Endothelial cell of umbilical vein (primary cell): ENCODE results near the gene KRT86. TPM values are rescaled to one million over a fixed set of nuclear protein-coding genes. Genes with fewer than 3 reads are reported as not detected.

ENCODE experiments used
- BruUV-seq: library from RNA; stranded (reverse); fragments of 400-500 nt; replicated peaks from 2 replicates; lab custom pipeline; 2021; lab: Mats Ljungman, UMichigan
- CTCF ChIA-PET: fragments of 300-600, 350-600 bp; sonication (Branson Sonifier 250); formaldehyde crosslinking; loops from one replicate; lab custom pipeline; 2021; ENCODE audit warnings: antibody characterized with exemption, inconsistent platforms; lab: Charles Lee
- POLR2A ChIA-PET: fragments of 300-600, 350-600 bp; sonication (Branson Sonifier 250); formaldehyde crosslinking; loops from one replicate; lab custom pipeline; 2021; ENCODE audit warnings: antibody characterized with exemption, inconsistent platforms; lab: Charles Lee
- DNase-seq: peaks from one replicate; pipeline ENCODE4 v3.0.0-alpha.2; 2011; ENCODE audit warnings: low read depth, low spot score
- FAIRE-seq: peaks from 2 replicates; lab custom pipeline; 2011; peaks lifted over from hg19 to GRCh38; lab: Jason Lieb, UNC
- H2AFZ ChIP-seq: 2 replicates; pipeline ENCODE4 v1.6.0; 2012; ENCODE audit warnings: low read depth, low read length, control low read depth, inconsistent platforms
- H3K27ac ChIP-seq: 2 replicates; pipeline ENCODE4 v1.5.1; 2011; ENCODE audit warnings: low read depth, mild to moderate bottlenecking, control low read depth, low read length, moderate library complexity; ENCODE audit not compliant: insufficient read depth
- H3K27me3 ChIP-seq, 2 experiments: 2 replicates each; pipeline versions ENCODE4 v1.6.0 to v1.6.1; 2011; ENCODE audit warnings: low read length in 2 of 2, mixed read lengths in 1 of 2; ENCODE audit not compliant: control insufficient read depth in 2 of 2, insufficient read depth in 2 of 2
- H3K36me3 ChIP-seq, 2 experiments: 2 replicates in 1 of 2; 3 replicates in 1 of 2; pipeline ENCODE4 v1.5.1; 2011; ENCODE audit warnings: low read length in 2 of 2, mild to moderate bottlenecking in 1 of 2, moderate library complexity in 1 of 2; ENCODE audit not compliant: control insufficient read depth in 2 of 2, insufficient read depth in 2 of 2; ENCODE audit errors: extremely low read depth in 1 of 2
- H3K4me1 ChIP-seq: 3 replicates; pipeline ENCODE4 v1.5.1; 2011; ENCODE audit warnings: mild to moderate bottlenecking, low read length; ENCODE audit not compliant: control insufficient read depth, insufficient read depth; ENCODE audit errors: extremely low read depth
- H3K4me2 ChIP-seq: 2 replicates; pipeline ENCODE4 v1.6.1; 2011; ENCODE audit warnings: low read length, control low read depth, mixed read lengths; ENCODE audit not compliant: insufficient read depth
- H3K4me3 ChIP-seq, 3 experiments: fragments of 200-600 bp in 1 of 3; sonication (generic), shearing (Covaris generic) in 1 of 3; replicated peaks in 1 of 3; 2 replicates each; pipeline ENCODE4 v1.5.1; 2011 to 2016; ENCODE audit warnings: control low read depth in 3 of 3, low read length in 3 of 3, mild to moderate bottlenecking in 2 of 3, inconsistent platforms in 1 of 3, low read depth in 1 of 3, moderate library complexity in 1 of 3; ENCODE audit not compliant: insufficient read depth in 1 of 3
- H3K79me2 ChIP-seq: 2 replicates; pipeline ENCODE4 v1.6.0; 2012; ENCODE audit warnings: low read length, inconsistent platforms; ENCODE audit not compliant: control insufficient read depth, insufficient read depth
- H3K9ac ChIP-seq: replicated peaks from 2 replicates; pipeline ENCODE3; 2011; ENCODE audit warnings: low read length, control low read depth; ENCODE audit not compliant: insufficient read depth; ENCODE audit errors: extremely low read depth
- H3K9me1 ChIP-seq: replicated peaks from 3 replicates; pipeline ENCODE4 v1.6.0; 2011; ENCODE audit warnings: mild to moderate bottlenecking, low read length; ENCODE audit not compliant: control insufficient read depth, insufficient read depth; ENCODE audit errors: extremely low read depth
- H3K9me3 ChIP-seq: replicated peaks from 2 replicates; pipeline ENCODE4 v1.5.1; 2012; ENCODE audit warnings: low read length, inconsistent platforms; ENCODE audit not compliant: control insufficient read depth, insufficient read depth
- H4K20me1 ChIP-seq: replicated peaks from 2 replicates; pipeline ENCODE3; 2011; ENCODE audit warnings: mild to moderate bottlenecking, low read length; ENCODE audit not compliant: control insufficient read depth, insufficient read depth; ENCODE audit errors: extremely low read depth
- CTCF ChIP-seq, 2 donors: IDR thresholded peaks; 1 replicate in 1 of 2; 2 replicates in 1 of 2; pipeline ENCODE4 v1.5.1; 2011; ENCODE audit warnings: low read length in 2 of 2, mild to moderate bottlenecking in 2 of 2, moderate library complexity in 2 of 2, control low read depth in 1 of 2, inconsistent platforms in 1 of 2, low read depth in 1 of 2; ENCODE audit not compliant: insufficient read depth in 1 of 2; ENCODE audit errors: extremely low read depth in 1 of 2
- EZH2 ChIP-seq: IDR thresholded peaks from 2 replicates; pipeline ENCODE4 v1.6.1; 2012; ENCODE audit warnings: borderline replicate concordance, low read depth, mild to moderate bottlenecking, moderate library complexity, low read length, inconsistent platforms; ENCODE audit not compliant: severe bottlenecking
- FOS ChIP-seq: IDR thresholded peaks from 2 replicates; pipeline ENCODE4 v1.6.1; 2011; ENCODE audit warnings: mild to moderate bottlenecking, low read length, moderate library complexity, borderline replicate concordance; ENCODE audit not compliant: insufficient read depth
- GATA2 ChIP-seq: IDR thresholded peaks from 2 replicates; pipeline ENCODE4 v1.7.0; 2011; ENCODE audit warnings: low read depth, mild to moderate bottlenecking, moderate library complexity, mixed read lengths, low read length; ENCODE audit not compliant: insufficient read length, insufficient read depth
- JUN ChIP-seq: IDR thresholded peaks from 2 replicates; pipeline ENCODE4 v1.6.1; 2011; ENCODE audit warnings: borderline replicate concordance, low read depth; ENCODE audit not compliant: insufficient read length, insufficient read depth
- MAX ChIP-seq: IDR thresholded peaks from 2 replicates; pipeline ENCODE4 v1.6.1; 2011; ENCODE audit not compliant: insufficient read depth, insufficient read length
- MYC ChIP-seq: IDR thresholded peaks from one replicate; pipeline ENCODE4 v1.6.1; 2011; ENCODE audit warnings: mild to moderate bottlenecking, low read depth, low read length
- POLR2A ChIP-seq: IDR thresholded peaks from 2 replicates; pipeline ENCODE4 v1.6.1; 2012; ENCODE audit warnings: low read depth, mild to moderate bottlenecking, control low read depth, low read length
- POLR2AphosphoS5 ChIP-seq: IDR thresholded peaks from 2 replicates; pipeline ENCODE4 v1.6.1; 2012; ENCODE audit warnings: low read depth, mild to moderate bottlenecking, control low read depth, low read length, moderate library complexity; ENCODE audit not compliant: insufficient read depth
- dilution Hi-C: fragments of 300-500 bp; cut with MboI; formaldehyde crosslinking; loops from one replicate; pipeline ENCODE4 v1.15.0; 2019; ENCODE audit warnings: low sequenced_read_pairs; ENCODE audit not compliant: extremely low pct_ligation_motif_present
- intact Hi-C: fragments of 100-400 bp; cut with micrococcal nuclease; formaldehyde crosslinking; loops from one replicate; pipeline ENCODE4 v1.10.0; 2022
- polyA plus RNA-seq, 4 experiments: library from polyadenylated mRNA; depleted of rRNA in 3 of 4; stranded (reverse) in 3 of 4; unstranded in 1 of 4; fragments of >200 nt; gene quantifications; 2 replicates each; pipeline versions ENCODE4 v1.2.1 to v1.2.3, GENCODE V29; 2011 to 2012; ENCODE audit warnings: missing spikeins in 1 of 4
- total RNA-seq: library from RNA; stranded (reverse); gene quantifications from 2 replicates; pipeline ENCODE4 v1.2.3, GENCODE V29; 2021

Gene KRT86
- total and polyA plus RNA-seq, 2 donors (not counting 3 experiments of a cell fraction or from before 2014, with no cell fraction given): not detected

DNA sequence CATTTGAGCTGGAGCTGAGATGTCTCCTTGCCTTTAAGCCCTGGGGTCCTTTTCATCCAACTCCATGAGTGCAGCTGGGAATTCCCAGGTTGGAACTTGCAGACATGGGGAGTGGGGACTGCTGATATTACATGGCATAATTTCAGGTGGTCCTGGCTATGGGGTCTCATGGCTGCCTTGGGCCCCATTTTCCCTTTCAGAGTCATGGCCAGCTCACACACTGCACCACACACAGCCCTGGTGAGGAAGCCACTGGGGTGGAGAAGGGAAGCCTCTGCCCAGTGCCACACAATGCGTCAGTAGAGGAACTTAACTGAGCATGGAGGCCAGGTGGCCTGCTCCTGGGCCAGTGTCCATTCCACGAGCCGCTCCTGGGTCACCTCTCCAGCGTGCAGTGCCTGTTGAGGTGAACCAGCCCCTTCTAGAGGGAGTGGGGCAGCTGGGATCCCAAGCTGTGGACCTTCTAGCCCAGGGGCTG is 17.3 kb upstream of the KRT86 start:
- no peak overlapping the region for H3K9ac ChIP-seq
- H3K36me3 ChIP-seq: no peaks in the 10 kb centered on the region
- H2AFZ ChIP-seq: no peak overlapping the region
- no peak overlapping the region for H3K4me3 ChIP-seq
- dilution Hi-C loops: no loop called here
- no TSS peak for BruUV-seq
- ChIA-PET POLR2A (no interaction called here), CTCF (interaction anchor here (1.1 to 1.3 kb wide), 2 partner anchors 13 to 70 kb away, joined by 4 to 8 read pairs; no protein-coding TSS in a partner anchor)
- FAIRE-seq (no peak), DNase-seq (no peak)
- H3K27ac ChIP-seq: no peak overlapping the region
- peaks cover 32 to 35% of the 10 kb centered on the region in 2 experiments for H3K27me3 ChIP-seq
- H3K79me2 ChIP-seq: no peaks in the 10 kb centered on the region
- H3K4me1 ChIP-seq: peaks cover 2% of the 10 kb centered on the region
- no peaks in the 10 kb centered on the region for H3K9me1 ChIP-seq
- intact Hi-C loops: no loop called here
- no peak overlapping the region for H3K4me2 ChIP-seq
- no peaks in the 10 kb centered on the region for H4K20me1 ChIP-seq
- H3K9me3 ChIP-seq: no peaks in the 10 kb centered on the region
- TF ChIP-seq POLR2AphosphoS5 (no peak), EZH2 (no peak), MYC (no peak), MAX (no peak), JUN (no peak), CTCF (IDR thresholded peaks at IDR 0.05; ENCODE audit: extremely low read depth in 1 of 2, insufficient read depth in 1 of 2, low read depth in 1 of 2, low read length in 2 of 2) (no peak), POLR2A (no peak), FOS (no peak), GATA2 (no peak)
